GM20431 (cell line): ENCODE data around the gene TDRD9.

Source experiments
- in situ Hi-C: fragments of 300-500 bp; cut with MseI, MboI; formaldehyde crosslinking; loops from one replicate; pipeline ENCODE4 v1.15.0; 2020; ENCODE audit warnings: low sequenced_read_pairs; ENCODE audit not compliant: unreplicated experiment

TDRD9 gene

GRCh38 chr14:104049576-104050240, 121.5 kb downstream of the TDRD9 start:
- in situ Hi-C loops: no loop called here

DNA sequence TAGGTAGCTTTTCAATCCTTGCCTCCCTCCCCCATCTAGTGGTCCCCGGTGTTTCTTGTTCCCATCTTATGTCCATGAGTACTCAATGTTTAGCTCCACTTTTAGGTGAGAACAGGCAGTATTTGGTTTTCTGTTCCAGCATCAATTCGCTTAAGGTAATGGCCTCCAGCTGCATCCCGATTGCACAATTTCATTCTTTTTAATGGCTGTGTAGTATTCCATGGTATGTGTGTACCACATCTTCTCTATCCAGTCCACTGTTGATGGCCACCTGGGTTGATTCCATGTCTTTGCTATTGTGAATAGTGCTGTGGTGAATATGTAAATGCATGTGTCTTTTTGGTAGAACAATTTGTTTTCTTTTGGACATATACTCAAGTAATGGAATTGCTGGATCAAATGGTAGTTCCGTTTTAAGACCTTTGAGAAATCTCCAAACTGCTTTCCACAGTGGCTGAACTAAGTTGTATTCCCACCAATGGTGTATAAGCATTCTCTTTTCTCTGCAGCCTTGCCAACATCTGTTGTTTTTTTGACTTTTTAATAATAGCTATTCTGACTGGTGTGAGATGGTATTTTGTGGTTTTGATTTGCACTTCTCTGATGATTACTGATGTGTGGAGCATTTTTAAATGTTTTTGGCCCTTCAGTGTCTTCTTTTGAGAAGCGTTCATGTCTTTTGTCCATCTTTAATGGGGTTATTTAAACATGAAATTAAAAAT, 123.0 kb downstream of the TDRD9 start:
- in situ Hi-C loops: no loop called here

GRCh38 chr14:104054222-104054905, 126.1 kb downstream of the TDRD9 start:
- in situ Hi-C loops: no loop called here

DNA sequence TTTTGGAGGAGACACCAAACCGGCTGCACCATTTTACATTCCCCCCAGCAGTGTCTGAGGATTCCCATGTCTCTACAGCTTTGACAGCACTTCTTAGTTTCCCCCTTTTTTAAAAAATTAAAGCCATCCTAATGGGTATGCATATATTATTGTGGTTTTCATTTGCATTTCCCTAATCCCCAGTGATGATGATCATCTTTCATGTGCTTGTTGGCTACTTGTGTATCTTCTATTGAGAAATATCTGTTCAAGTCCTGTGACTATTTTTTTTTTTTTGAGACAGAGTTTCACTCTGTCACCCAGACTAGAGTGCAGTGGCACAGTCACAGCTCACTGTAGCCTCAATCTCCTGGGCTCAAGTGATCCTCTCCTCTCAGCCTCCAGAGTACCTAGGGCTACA, 134.0 kb downstream of the TDRD9 start:
- in situ Hi-C loops: no loop called here

DNA sequence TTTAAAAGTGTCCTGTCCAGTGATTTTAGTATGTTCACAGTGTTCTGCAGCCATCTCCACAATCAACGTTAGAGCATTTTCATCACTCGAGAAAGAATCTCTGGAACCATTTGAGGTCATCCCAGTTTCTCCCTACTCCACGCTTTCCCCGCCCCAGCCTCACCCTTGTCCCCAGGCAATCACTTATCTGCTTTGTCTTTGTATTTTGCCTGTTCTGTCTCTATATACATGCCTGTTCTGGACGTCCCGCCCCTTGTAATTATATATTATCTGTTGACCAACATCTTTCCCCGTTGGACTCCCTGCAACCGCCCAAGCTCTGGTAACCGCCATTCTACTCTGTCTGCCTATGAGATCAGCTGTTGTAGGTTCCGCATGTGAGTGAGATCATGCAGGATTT, 135.7 kb downstream of the TDRD9 start:
- in situ Hi-C loops: no loop called here

DNA sequence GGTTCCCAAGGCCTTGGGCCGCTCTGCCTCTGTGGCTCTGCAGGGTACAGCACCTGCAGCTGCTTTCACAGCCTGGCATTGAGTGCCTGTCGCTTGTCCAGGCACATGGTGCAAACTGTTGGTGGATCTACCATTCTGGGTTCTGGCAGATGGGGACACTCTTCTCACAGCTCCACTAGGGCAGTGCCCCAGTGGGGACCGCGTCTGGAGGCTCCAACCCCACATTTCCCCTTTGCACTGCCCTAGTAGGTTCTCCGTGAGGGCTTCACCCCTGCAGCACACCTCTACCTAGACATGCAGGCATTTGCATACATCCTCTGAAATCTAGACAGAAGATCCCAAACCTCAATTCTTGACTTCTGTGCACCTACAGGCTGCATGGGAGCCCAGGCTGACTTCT, 138.0 kb downstream of the TDRD9 start:
- in situ Hi-C loops: no loop called here

- in situ Hi-C loops: no loop called here
These were observed 138.6 kb downstream of the TDRD9 start for GRCh38 chr14:104066719-104067295.

- in situ Hi-C loops: no loop called here
These were observed 141.3 kb downstream of the TDRD9 start for GRCh38 chr14:104069541-104069940.

DNA sequence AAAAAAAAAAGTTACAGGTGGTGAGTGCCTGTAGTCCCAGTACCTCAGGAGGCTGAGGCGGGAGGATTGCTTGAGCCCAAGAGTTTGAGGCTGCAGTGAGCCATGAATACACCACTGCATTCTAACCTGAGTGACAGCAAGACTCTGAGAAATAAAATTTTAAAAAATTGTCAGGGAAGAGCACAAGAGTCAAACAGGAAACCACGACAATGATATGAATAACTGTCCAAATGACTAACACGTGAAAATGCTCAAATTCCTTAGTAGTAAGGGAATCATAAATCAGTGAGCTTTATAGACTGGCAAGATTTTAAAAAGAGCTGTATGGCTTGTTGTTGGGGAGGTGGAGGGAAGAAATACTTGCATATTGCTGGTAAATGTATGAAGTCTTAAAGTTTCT, 144.3 kb downstream of the TDRD9 start:
- in situ Hi-C loops: no loop called here

- in situ Hi-C loops: no loop called here
These were observed 145.5 kb downstream of the TDRD9 start for GRCh38 chr14:104073764-104074163.

DNA sequence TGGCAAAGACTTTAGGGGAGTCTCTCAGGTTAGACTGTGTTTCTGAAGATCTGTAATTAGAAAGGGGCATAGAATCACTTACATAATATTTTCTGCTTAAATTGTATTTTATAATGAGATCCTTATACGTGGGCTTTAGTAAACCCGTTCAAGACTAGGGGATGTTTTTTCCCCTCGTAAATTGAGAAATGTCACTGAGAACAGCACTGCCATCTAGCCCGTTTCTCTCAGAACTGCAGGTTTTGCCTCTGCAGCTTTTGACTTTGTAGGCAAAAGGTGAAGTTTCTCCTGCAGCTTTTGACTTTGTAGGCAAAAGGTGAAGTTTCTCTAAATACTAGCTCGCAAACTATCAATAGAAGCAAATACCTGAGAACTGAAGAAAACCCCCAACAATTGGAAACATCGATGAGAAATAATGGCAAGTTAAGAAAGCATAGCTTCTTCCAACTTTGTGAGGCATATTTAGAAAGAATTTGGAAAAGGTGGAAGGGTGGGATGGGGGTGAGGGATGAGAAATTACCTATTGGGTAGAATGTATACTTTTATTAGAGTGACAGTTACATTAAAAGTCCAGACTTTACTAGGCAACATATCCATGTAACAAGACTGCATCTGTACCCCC, 147.4 kb downstream of the TDRD9 start:
- in situ Hi-C loops: no loop called here

GRCh38 chr14:104076743-104077142, 148.5 kb downstream of the TDRD9 start:
- in situ Hi-C loops: no loop called here

DNA sequence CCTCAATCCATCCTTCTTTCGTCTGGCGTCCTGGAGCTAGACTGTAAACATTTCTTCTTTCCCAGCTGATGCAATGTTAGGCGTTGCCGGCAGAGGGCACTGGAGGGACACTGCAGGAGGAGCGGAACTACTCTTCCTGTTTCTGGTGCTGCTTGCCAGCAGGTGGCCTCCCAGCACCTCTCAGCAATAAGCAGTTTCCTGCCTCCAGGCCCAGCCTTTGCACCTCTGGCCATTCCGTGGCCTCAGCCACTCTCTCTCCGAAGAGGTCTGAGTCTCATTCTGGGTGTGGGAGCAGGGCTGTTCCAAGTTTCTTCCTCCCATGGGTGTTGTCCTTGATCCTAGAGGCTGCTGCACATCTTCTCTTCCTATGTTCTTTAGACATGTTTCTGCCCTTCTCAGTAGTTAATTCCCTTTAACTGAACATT, 149.8 kb downstream of the TDRD9 start:
- in situ Hi-C loops: no loop called here

GRCh38 chr14:104080376-104081260, 152.4 kb downstream of the TDRD9 start:
- in situ Hi-C loops: no loop called here

DNA sequence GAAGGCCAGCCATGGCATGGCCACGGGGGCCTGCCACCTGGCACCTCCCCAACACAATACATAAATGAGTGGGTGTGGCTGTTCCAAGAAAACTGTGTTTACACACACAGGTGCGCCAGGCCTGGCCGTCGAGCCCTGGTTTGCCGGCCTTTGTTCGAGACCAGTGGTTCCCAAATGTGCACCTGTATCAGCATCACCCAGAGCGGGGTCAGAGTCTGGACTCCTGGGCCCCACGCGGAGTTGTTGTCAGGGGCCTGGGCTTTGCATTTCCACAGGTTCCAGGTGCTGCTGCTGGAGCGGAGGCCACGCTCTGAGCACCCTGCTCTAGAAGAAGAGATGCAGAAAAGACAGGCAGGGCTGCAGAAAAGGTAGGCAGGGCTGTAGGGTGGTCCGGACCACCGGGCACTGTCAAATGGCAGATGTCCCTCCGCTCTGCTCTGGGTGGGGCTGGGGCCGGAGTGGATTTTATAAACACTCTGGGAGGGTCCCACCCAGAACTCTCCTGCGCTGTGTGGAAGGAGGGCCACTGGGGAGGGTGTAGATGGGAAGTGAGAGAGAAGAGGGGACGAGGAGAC, 153.1 kb downstream of the TDRD9 start:
- in situ Hi-C loops: no loop called here

DNA sequence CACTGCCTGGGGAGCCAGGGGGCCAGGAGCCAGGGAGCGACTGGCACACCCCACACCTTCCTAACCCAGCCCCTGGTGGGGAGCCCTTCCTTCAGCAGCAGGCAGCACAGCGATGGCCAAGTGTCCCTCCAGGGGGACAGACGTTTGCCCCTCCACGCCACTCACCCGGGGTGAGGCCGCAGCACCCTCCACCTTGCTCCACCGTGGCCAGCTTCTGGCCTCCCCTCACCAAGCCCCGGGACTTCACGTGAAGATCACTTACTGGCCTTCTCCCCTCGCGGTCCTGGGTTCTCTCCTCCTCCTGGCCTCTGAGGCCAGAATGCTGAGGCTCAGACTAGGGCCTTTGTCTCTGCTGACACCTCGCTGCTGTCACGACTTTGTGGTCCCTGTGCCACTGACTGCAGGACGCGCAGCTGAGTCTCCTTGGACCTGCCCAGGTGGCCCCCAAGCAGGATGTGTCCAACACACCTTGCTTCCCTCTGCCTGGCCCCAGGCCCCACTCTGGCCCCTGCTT, 153.8 kb downstream of the TDRD9 start:
- in situ Hi-C loops: no loop called here

GRCh38 chr14:104082807-104083206, 154.6 kb downstream of the TDRD9 start:
- in situ Hi-C loops: no loop called here

GRCh38 chr14:104084251-104085002, 156.2 kb downstream of the TDRD9 start:
- in situ Hi-C loops: no loop called here
